ENCODE measurements around the gene MORF4L1. TPM values are rescaled to one million over a fixed set of nuclear protein-coding genes. Genes with fewer than 3 reads are reported as not detected.

Gene MORF4L1
- total and polyA plus RNA-seq, 2 experiments from 2014 or later: 520 to 571 TPM

GRCh38 chr15:78931439-78932257, 59.0 kb downstream of the MORF4L1 start:
- ATAC-seq (no peak), DNase-seq (ENCODE audit: low spot score) (no peak)
- Histone ChIP-seq H3K36me3 (ENCODE audit: insufficient read depth) (no peaks in the 10 kb centered on the region), H3K79me2 (replicated peaks; ENCODE audit: insufficient read depth) (no peaks in the 10 kb centered on the region), H3K4me1 (ENCODE audit: insufficient read depth) (no peaks in the 10 kb centered on the region), H3F3A (replicated peaks; ENCODE audit: low read depth) (no peaks in the 10 kb centered on the region), H3K27ac (ENCODE audit: low read depth) (no peak overlapping the region), H3K9me2 (ENCODE audit: insufficient read depth) (no peaks in the 10 kb centered on the region), H3K27me3 (ENCODE audit: insufficient read depth) (no peaks in the 10 kb centered on the region), H3K4me2 (no peak overlapping the region), H2AFZ (no peak overlapping the region), H4K20me1 (replicated peaks; ENCODE audit: insufficient read depth) (no peaks in the 10 kb centered on the region), H3K4me3 (no peak overlapping the region)
- TF ChIP-seq CTCF (conservative IDR thresholded peaks at IDR 0.05; ENCODE audit: low read depth in 2 of 2): no peak
- no peak for TF ChIP-seq REST (IDR thresholded peaks at IDR 0.05; ENCODE audit: unreplicated experiment)
- no peak for TF ChIP-seq CREB1 (CRISPR knock-in tag; IDR thresholded peaks at IDR 0.05; ENCODE audit: low read depth)
- TF ChIP-seq STAT1 (IDR thresholded peaks at IDR 0.05; ENCODE audit: unreplicated experiment): no peak
- TF ChIP-seq NANOG (IDR thresholded peaks at IDR 0.05; ENCODE audit: borderline replicate concordance): no peak
- H3K4me3 Mint-ChIP-seq: no peak overlapping the region
- H3K36me3 Mint-ChIP-seq (ENCODE audit: low read depth): peaks cover 4% of the 10 kb centered on the region
- H3K9me3 Mint-ChIP-seq: no peaks in the 10 kb centered on the region; the same call in 2 of the 3 replicates
- peaks cover 21% of the 10 kb centered on the region for H3K27me3 Mint-ChIP-seq (ENCODE audit: insufficient read depth, low read depth, poor library complexity)
- peaks cover 4% of the 10 kb centered on the region; the same call in 2 of the 3 replicates for H3K4me1 Mint-ChIP-seq
- no peak overlapping the region for H3K27ac Mint-ChIP-seq

GRCh38 chr15:78932258-78932808, 59.6 kb downstream of the MORF4L1 start:
- H3K9me3 Mint-ChIP-seq: no peaks in the 10 kb centered on the region; the same call in 2 of the 3 replicates
- peaks cover 4% of the 10 kb centered on the region for H3K4me1 Mint-ChIP-seq
- Histone ChIP-seq H3K27me3 (ENCODE audit: insufficient read depth) (no peaks in the 10 kb centered on the region), H3K79me2 (replicated peaks; ENCODE audit: insufficient read depth) (no peaks in the 10 kb centered on the region), H4K20me1 (replicated peaks; ENCODE audit: insufficient read depth) (no peaks in the 10 kb centered on the region), H3K27ac (ENCODE audit: low read depth) (no peak overlapping the region), H3K9me2 (ENCODE audit: insufficient read depth) (no peaks in the 10 kb centered on the region), H2AFZ (no peak overlapping the region), H3F3A (replicated peaks; ENCODE audit: low read depth) (no peaks in the 10 kb centered on the region), H3K4me2 (no peak overlapping the region), H3K4me1 (ENCODE audit: insufficient read depth) (no peaks in the 10 kb centered on the region), H3K36me3 (ENCODE audit: insufficient read depth) (no peaks in the 10 kb centered on the region), H3K4me3 (no peak overlapping the region)
- H3K4me3 Mint-ChIP-seq: no peak overlapping the region
- H3K27me3 Mint-ChIP-seq (ENCODE audit: insufficient read depth, low read depth, poor library complexity): peaks cover 21% of the 10 kb centered on the region
- DNase-seq (ENCODE audit: low spot score): no peak
- peaks cover under 1% of the 10 kb centered on the region; the same call in 2 of the 3 replicates for H3K36me3 Mint-ChIP-seq (ENCODE audit: low read depth)
- TF ChIP-seq ETS1 (IDR thresholded peaks at IDR 0.05) (no peak), EZH2 (IDR thresholded peaks at IDR 0.05; ENCODE audit: low read depth, unreplicated experiment) (no peak), JUNB (IDR thresholded peaks at IDR 0.05; ENCODE audit: unreplicated experiment) (no peak), ZNF114 (CRISPR knock-in tag; IDR thresholded peaks at IDR 0.05) (no peak), REST (IDR thresholded peaks at IDR 0.05; ENCODE audit: unreplicated experiment) (no peak), CREB1 (CRISPR knock-in tag; IDR thresholded peaks at IDR 0.05; ENCODE audit: low read depth) (no peak), STAT1 (IDR thresholded peaks at IDR 0.05; ENCODE audit: unreplicated experiment) (no peak), EZH2phosphoT487 (IDR thresholded peaks at IDR 0.05; ENCODE audit: unreplicated experiment) (no peak)
- ATAC-seq: no peak
- no peak overlapping the region for H3K27ac Mint-ChIP-seq

Measured in GM23338 (cell line).